HG03108 (cell line): ENCODE data around the gene UBAP1L.

Experiments
- ATAC-seq: cut with Tn5 transposase; IDR thresholded peaks from one replicate; pipeline ENCODE4 v1.9.1; 2021; ENCODE audit warnings: moderate library complexity; ENCODE audit not compliant: unreplicated experiment

Gene UBAP1L

GRCh38 chr15:65067317-65067644, 47.7 kb downstream of the UBAP1L start:
- ATAC-seq = no peak

- no peak for ATAC-seq
Measured at GRCh38 chr15:65066635-65067316, 48.2 kb downstream of the UBAP1L start.

GRCh38 chr15:65066001-65066634, 48.9 kb downstream of the UBAP1L start:
- no peak for ATAC-seq

- ATAC-seq = no peak
Measured at GRCh38 chr15:65062726-65063125, 52.3 kb downstream of the UBAP1L start.

- no peak for ATAC-seq
Measured at GRCh38 chr15:65062061-65062460, 52.9 kb downstream of the UBAP1L start.

- ATAC-seq = no peak
Measured at GRCh38 chr15:65060641-65061397, 54.2 kb downstream of the UBAP1L start.

GRCh38 chr15:65059931-65060596, 54.9 kb downstream of the UBAP1L start:
- no peak for ATAC-seq

- no peak for ATAC-seq
Measured at GRCh38 chr15:65059369-65059750, 55.6 kb downstream of the UBAP1L start.

GRCh38 chr15:65058394-65059368, 56.3 kb downstream of the UBAP1L start:
- no peak for ATAC-seq

GRCh38 chr15:65057549-65057940, 57.5 kb downstream of the UBAP1L start:
- ATAC-seq = no peak

- no peak for ATAC-seq
Measured at GRCh38 chr15:65056868-65057548, 58.0 kb downstream of the UBAP1L start.

- ATAC-seq = no peak
Measured at GRCh38 chr15:65056106-65056505, 58.9 kb downstream of the UBAP1L start.

GRCh38 chr15:65055201-65055870, 59.7 kb downstream of the UBAP1L start:
- no peak for ATAC-seq

- no peak for ATAC-seq
Measured at GRCh38 chr15:65054333-65055200, 60.4 kb downstream of the UBAP1L start.

- ATAC-seq = no peak
Measured at GRCh38 chr15:65052956-65053355, 62.0 kb downstream of the UBAP1L start.

- no peak for ATAC-seq
Measured at GRCh38 chr15:65051266-65051665, 63.7 kb downstream of the UBAP1L start.

GRCh38 chr15:65050270-65050669, 64.7 kb downstream of the UBAP1L start:
- ATAC-seq = no peak

- peak; percentile 63 for ATAC-seq
Measured at GRCh38 chr15:65049418-65049840, 65.6 kb downstream of the UBAP1L start.
